HUES6 (cell line): ENCODE data around the gene KRTAP16-1.

Experiments
- H3K27ac ChIP-seq: 2 replicates; pipeline ENCODE4 v1.7.0; 2013; ENCODE audit warnings: low read depth, mild to moderate bottlenecking, low read length, inconsistent platforms
- H3K27me3 ChIP-seq: 2 replicates; pipeline ENCODE4 v1.6.1; 2013; ENCODE audit warnings: low read length; ENCODE audit not compliant: control insufficient read depth, insufficient read depth
- H3K36me3 ChIP-seq: 2 replicates; pipeline ENCODE4 v1.6.1; 2013; ENCODE audit warnings: low read length; ENCODE audit not compliant: control insufficient read depth, insufficient read depth
- H3K4me1 ChIP-seq: 2 replicates; pipeline ENCODE4 v1.6.1; 2013; ENCODE audit warnings: low read length; ENCODE audit not compliant: control insufficient read depth, insufficient read depth
- H3K4me3 ChIP-seq: 2 replicates; pipeline ENCODE4 v1.5.1; 2013; ENCODE audit warnings: low read depth, low read length
- H3K9ac ChIP-seq: one replicate; pipeline ENCODE4 v1.6.1; 2013; ENCODE audit warnings: mild to moderate bottlenecking, low read length
- H3K9me3 ChIP-seq: 2 replicates; pipeline ENCODE4 v1.6.1; 2013; ENCODE audit warnings: low read depth, low read length; ENCODE audit not compliant: control insufficient read depth, insufficient read depth

The KRTAP16-1 gene

GRCh38 chr17:41329279-41329948 is 20.3 kb upstream of the KRTAP16-1 start:
- H3K4me1 ChIP-seq: no peaks in the 10 kb centered on the region
- H3K27ac ChIP-seq: no peak overlapping the region
- no peak overlapping the region for H3K4me3 ChIP-seq
- no peak overlapping the region for H3K9ac ChIP-seq
- H3K9me3 ChIP-seq: no peaks in the 10 kb centered on the region
- no peaks in the 10 kb centered on the region for H3K27me3 ChIP-seq
- no peaks in the 10 kb centered on the region for H3K36me3 ChIP-seq

DNA sequence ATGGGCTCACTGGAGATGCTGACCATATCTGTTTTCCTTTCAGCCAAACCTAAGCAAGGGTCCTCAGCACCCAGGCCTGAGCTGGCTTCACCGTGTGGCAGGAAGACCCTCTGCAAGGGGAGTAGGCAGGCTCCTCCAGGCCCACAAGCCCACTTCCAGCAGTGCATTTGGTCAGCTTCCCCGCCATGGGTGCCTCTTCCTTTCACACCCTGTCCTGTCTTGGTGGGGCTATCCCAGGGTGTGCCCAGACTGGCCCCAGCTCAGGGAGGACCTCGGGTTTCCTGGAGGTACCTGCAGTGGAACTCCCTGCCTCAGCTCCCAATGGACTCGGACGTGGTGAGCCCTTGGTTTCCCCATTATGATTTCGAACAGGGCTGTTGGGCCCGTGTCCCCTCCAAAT is 19.1 kb upstream of the KRTAP16-1 start:
- Histone ChIP-seq H3K27ac (no peak overlapping the region), H3K9ac (no peak overlapping the region), H3K27me3 (no peaks in the 10 kb centered on the region), H3K9me3 (no peaks in the 10 kb centered on the region), H3K4me1 (no peaks in the 10 kb centered on the region), H3K36me3 (no peaks in the 10 kb centered on the region), H3K4me3 (no peak overlapping the region)

DNA sequence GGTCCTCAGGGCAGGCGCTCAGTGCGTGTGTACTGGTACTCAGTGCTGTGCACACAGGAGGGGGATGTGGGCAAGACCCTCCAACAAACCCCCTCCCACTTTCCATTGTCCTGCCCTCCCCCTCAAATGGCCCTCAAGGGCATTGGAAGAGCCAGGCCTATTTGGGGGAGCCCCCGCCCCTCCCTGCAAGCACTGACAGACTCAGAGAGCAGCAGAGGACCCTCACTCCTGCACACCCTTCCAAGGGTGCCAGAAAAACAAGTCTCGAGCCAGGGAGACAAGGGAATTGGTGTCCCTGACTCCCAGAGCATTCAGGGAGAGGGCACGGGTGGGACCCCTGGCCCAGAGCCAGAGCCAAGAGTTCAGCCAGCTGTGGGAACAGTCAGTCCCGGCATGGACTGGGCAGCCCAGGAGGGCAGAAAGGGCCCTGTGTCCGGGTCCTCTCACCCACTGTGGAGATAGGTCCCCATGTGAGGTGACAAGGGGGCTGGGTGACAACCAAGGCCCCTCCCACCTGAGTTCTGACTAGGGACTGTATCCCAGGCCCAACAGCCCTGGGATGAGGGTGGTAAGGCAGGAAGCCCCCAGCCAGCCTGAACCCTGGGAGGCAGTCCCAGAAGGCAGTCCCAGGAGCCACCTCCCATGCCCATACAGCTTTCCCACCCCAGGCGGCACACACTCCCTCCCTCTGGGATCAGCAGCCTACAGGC is 18.5 kb upstream of the KRTAP16-1 start:
- Histone ChIP-seq H3K4me3 (no peak overlapping the region), H3K27me3 (no peaks in the 10 kb centered on the region), H3K27ac (no peak overlapping the region), H3K9me3 (no peaks in the 10 kb centered on the region), H3K36me3 (no peaks in the 10 kb centered on the region), H3K4me1 (no peaks in the 10 kb centered on the region), H3K9ac (no peak overlapping the region)

- Histone ChIP-seq H3K27me3 (no peaks in the 10 kb centered on the region), H3K9me3 (no peaks in the 10 kb centered on the region), H3K36me3 (no peaks in the 10 kb centered on the region), H3K27ac (no peak overlapping the region), H3K4me3 (no peak overlapping the region), H3K9ac (no peak overlapping the region), H3K4me1 (no peaks in the 10 kb centered on the region)
These were observed 17.4 kb upstream of the KRTAP16-1 start for GRCh38 chr17:41326173-41327145.

DNA sequence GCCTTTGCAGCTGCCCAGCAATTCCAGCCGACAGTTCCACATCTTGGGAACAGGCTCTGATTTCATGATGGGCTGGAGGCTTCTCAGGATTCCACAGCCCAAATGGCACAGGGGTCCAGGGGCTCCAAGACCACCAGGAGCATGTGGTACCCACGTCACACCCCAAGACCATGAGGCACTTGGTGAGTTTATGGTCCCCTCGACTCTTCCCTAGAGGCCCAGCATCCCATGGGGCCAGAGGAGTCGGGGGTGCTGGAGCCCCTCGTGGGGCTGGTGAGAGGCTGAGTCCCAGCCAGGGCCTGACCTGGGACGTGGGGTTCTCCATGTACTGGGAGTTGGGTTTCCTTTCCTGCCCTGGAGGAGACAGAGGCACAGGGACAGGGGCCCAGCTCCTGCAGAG is 16.5 kb upstream of the KRTAP16-1 start:
- Histone ChIP-seq H3K27me3 (no peaks in the 10 kb centered on the region), H3K36me3 (no peaks in the 10 kb centered on the region), H3K9ac (no peak overlapping the region), H3K4me3 (no peak overlapping the region), H3K27ac (no peak overlapping the region), H3K9me3 (0 out of 2 replicates have a peak, but pooled peaks cover 1% of the 10 kb centered on the region), H3K4me1 (no peaks in the 10 kb centered on the region)

DNA sequence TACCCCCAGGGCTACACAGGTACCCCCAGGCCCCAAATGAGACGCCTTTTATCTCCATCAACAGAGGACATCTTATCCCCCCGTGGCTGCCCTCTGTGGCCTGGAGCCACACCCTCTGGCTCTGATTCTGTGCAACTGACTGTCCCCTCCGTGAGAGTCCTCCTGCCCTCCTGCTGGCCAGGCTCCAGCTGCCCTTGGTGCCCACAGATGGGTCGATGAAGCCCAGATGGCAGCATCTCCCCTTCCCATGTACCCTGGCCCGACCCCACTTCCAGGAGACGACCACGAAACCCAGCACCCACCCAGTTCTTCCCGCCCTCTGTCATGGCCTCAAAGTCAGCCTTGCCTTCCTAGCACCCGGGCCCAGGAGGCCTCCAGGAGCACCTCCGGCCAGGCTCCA is 16.0 kb upstream of the KRTAP16-1 start:
- H3K9me3 ChIP-seq: 0 out of 2 replicates have a peak, but pooled peaks cover 3% of the 10 kb centered on the region
- H3K4me3 ChIP-seq: no peak overlapping the region
- H3K4me1 ChIP-seq: no peaks in the 10 kb centered on the region
- no peak overlapping the region for H3K27ac ChIP-seq
- H3K9ac ChIP-seq: no peak overlapping the region
- no peaks in the 10 kb centered on the region for H3K36me3 ChIP-seq
- H3K27me3 ChIP-seq: no peaks in the 10 kb centered on the region

GRCh38 chr17:41324180-41325075 is 15.3 kb upstream of the KRTAP16-1 start:
- Histone ChIP-seq H3K9ac (no peak overlapping the region), H3K9me3 (0 out of 2 replicates have a peak, but pooled peaks cover 3% of the 10 kb centered on the region), H3K4me3 (no peak overlapping the region), H3K27me3 (no peaks in the 10 kb centered on the region), H3K4me1 (no peaks in the 10 kb centered on the region), H3K27ac (no peak overlapping the region), H3K36me3 (no peaks in the 10 kb centered on the region)

DNA sequence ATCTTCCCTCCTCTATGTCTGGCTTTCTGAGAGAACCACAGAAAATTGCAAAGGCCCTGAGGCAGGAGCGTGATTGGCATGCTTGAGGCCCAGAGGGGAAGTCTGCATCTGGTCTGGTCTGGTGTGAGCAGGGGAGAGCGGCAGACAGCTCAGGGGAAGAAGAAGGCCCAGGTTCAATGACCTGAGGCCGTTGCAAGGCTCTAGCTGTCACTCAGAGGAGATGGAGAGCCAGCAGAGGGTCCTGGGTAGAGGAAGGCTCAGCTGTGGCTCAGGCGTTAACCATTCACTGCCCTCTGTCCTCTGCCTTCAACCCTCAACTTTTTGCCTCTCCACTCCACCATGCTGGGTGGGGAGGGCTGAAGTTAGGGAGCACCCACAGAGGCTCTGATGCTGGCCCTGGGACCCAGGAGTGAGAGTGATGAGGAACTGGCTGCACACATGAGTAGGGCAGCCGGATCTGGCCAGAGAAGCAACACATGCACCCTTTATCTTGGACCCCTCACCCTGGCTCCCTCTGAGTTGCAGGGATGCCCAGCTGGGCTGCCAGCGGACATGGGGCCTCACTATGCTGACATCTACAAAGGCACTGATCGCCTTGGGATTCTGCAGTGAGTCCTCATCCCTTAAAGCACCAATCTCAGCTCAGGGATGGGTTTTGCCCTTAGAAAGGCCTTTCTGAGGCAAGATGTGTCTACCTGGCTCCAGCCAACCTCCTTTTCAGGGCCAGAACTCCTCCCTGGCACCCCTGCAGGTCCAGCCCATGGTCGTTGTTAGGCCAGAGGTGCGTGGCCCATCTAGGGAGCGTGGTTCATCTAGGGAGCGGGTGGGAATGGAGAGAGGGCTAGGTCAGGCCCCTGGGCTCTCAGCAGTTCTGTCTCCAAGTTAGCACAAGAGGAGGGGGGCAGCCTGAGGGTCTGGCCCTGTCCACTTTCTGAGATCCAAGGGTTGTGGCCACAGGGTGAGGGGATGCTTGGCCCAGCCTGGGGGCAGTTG is 14.1 kb upstream of the KRTAP16-1 start:
- Histone ChIP-seq H3K9ac (no peak overlapping the region), H3K27ac (no peak overlapping the region)

DNA sequence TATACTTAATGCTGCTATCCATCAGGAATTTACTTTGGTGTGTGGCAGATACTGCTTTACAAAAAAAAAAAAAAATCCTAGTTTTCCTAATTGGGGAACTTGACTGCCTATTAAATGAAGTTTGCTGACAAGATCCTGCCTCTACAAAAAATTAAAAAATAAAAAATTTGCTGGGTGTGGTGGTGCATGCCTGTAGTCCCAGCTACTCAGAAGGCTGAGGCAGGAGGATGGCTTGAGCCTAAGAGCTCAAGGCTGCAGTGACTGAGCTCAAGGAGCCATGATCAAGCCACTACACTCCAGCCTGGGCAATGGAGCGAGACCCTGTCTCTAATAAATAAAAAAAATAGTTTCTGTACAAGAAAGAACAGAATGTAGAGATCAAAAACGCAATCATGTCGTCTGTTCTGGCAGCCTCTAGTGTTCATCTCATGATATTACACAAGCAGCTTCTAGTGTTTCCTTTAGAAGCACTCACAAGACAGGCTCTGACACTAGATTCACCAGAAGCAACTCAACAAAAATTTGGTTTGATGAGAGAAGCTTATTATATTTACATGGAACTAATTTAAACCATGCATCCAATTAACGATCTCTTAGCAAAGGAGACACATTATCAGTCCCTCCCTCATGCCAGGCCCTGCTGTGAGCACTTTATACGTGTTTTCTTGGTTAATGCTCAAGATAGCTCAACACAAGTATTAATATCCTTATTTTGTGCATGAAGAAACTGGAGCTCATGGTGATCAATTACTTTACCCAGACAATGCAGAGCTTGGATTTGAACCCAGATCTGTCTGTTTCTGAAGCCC is 13.2 kb upstream of the KRTAP16-1 start:
- no peaks in the 10 kb centered on the region for H3K27me3 ChIP-seq

More for the DNA sequence above, 14.1 kb upstream of the KRTAP16-1 start:
- Histone ChIP-seq H3K36me3 (no peaks in the 10 kb centered on the region), H3K27me3 (no peaks in the 10 kb centered on the region), H3K4me3 (no peak overlapping the region), H3K4me1 (no peaks in the 10 kb centered on the region), H3K9me3 (peaks cover 7% of the 10 kb centered on the region; the same call in 1 of the 2 replicates)

More for the DNA sequence above, 13.2 kb upstream of the KRTAP16-1 start:
- peaks cover 7% of the 10 kb centered on the region; the same call in 1 of the 2 replicates for H3K9me3 ChIP-seq
- H3K9ac ChIP-seq: no peak overlapping the region
- H3K36me3 ChIP-seq: no peaks in the 10 kb centered on the region
- H3K4me3 ChIP-seq: no peak overlapping the region
- H3K27ac ChIP-seq: no peak overlapping the region
- no peaks in the 10 kb centered on the region for H3K4me1 ChIP-seq
